22Rv1 (cell line): Measurements from ENCODE around the gene SMCP.

Experiments
- ZFX ChIP-seq: fragments of 450-650 bp; IDR thresholded peaks from 2 replicates; pipeline ENCODE4 v1.6.1; 2017; ENCODE audit warnings: antibody characterized with exemption, borderline replicate concordance
- TF ChIP-seq, protein P1 (sequence below): fragments of 450-650 bp; IDR thresholded peaks from 2 replicates; pipeline ENCODE4 v1.5.1; 2017; ENCODE audit warnings: mild to moderate bottlenecking

DNA sequence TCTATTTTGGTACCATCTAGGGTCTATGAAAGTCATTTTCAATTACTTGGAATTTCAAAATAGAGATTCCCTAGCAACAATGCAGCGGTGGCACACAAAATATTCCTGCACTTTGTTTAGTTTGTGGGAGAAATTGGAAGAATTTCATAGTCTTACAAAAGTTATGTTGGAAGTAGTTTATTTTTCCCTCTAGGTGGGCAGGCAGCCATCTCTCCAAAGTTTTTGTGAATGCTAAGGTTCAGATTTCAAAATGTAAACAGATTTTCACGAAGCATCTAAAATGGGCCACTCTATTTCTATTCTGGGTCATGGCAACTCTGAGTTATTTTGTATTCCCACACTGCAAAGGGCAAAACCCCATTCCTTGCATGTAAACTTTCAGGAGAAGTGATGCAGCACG is 8.0 kb downstream of the SMCP start:
- TF ChIP-seq, protein P1, sequence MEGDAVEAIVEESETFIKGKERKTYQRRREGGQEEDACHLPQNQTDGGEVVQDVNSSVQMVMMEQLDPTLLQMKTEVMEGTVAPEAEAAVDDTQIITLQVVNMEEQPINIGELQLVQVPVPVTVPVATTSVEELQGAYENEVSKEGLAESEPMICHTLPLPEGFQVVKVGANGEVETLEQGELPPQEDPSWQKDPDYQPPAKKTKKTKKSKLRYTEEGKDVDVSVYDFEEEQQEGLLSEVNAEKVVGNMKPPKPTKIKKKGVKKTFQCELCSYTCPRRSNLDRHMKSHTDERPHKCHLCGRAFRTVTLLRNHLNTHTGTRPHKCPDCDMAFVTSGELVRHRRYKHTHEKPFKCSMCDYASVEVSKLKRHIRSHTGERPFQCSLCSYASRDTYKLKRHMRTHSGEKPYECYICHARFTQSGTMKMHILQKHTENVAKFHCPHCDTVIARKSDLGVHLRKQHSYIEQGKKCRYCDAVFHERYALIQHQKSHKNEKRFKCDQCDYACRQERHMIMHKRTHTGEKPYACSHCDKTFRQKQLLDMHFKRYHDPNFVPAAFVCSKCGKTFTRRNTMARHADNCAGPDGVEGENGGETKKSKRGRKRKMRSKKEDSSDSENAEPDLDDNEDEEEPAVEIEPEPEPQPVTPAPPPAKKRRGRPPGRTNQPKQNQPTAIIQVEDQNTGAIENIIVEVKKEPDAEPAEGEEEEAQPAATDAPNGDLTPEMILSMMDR, result no peak
- TF ChIP-seq ZFX, result no peak
